HTERT RPE-1 (cell line): Measurements from ENCODE around the gene FAM89B.

Experiments used
- in situ Hi-C: fragments of 300-500 bp; cut with MboI; formaldehyde crosslinking; loops from 4 replicates; pipeline ENCODE4 v1.14.3; 2020; ENCODE audit warnings: low sequenced_read_pairs

The FAM89B gene

DNA sequence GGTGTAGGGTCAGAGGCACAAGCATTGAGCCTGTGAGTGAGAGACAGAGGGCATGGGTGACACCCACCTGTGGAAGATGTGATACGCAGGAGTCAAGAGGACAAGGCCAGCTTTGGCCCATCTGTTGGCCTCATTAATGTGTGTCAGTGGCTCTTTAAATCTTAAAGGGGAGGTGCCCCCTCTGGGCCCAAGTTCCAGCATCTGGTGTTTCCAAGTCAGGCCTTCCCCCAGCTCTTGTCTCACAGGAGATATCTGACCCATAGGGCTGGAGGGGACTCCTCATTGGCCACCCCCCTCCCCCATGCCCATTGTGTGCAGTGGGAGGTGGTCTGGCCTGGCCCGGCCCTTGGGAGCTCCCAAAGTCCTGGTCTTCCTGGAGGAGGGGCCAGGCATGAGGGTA lies 14.3 kb downstream of the FAM89B start:
- in situ Hi-C loops: no loop called here

DNA sequence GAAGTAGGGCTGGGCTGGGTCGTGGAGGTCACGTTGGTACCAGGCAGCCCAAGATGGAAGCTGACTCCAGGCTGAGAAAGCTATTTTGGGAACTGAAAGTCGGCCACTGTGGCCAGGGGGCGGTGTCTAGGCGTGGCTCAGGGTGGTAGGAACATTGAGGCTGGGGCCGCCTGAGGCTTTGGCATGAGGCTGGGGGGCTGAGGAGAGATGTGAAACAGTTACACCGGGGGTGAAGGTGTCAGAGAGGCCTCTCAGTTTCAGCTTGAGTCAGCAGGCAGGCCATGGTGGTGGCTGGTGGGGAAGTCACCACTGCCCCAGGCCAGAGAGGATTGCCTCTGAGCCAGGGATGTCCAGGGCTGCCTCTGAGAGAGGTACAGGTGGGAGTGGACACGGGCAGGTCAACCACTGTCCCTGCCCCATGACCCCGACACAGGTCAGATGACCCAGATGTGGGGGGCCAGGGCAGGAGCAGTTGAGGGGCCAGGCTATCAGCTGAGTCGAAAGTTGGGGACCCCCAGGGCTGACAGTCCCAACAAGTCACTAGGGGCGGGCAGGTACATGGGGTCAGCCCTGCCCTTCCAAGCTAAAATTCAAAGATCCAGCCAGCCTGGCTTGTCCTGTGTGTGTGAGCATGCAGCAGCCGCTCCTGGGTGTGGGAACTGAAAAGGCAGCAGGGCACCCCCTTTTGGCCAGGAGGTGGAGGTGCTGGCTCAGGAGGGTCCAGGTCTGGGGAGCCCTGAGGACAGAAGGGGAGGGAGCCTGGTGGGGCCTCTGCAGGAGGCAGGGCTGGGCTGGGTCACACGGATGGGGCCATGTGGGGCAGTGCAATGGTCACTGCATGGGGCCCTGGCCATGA lies 16.1 kb downstream of the FAM89B start:
- in situ Hi-C loops: no loop called here

DNA sequence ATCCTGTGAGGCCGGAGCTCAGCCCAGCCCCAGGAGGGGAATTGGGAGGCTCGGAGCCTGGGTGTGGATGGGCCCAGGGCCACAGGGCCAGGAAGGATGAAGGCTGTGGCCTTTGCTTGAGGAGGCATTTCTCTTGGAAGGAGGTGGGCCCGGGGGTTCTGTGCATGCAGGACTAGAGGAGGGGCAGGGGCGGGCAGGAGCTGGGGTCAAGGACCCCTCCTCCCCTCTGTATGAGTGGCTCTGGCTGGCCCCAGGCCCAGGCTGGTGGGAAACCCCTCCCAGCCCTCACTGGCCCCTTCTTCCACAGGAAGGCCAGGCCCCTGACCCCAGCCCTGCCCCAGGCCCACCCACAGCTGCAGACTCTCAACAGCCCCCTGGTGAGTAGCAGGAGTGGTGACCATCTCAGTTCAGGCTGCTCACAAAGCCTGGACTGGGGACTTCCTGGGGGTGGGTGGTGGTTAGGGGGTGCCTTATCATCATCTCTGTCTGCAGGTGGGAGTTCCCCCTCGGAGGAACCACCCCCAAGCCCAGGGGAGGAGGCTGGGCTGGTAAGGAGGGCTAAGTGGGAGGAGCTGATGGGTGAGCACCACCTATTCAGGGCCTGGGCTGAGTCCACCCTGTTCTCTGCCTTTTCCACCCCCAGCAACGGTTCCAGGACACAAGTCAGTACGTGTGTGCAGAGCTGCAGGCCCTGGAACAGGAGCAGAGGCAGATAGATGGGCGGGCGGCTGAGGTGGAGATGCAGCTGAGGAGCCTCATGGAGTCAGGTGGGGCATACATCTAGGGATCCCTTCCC lies 17.3 kb downstream of the FAM89B start:
- in situ Hi-C loops: no loop called here

DNA sequence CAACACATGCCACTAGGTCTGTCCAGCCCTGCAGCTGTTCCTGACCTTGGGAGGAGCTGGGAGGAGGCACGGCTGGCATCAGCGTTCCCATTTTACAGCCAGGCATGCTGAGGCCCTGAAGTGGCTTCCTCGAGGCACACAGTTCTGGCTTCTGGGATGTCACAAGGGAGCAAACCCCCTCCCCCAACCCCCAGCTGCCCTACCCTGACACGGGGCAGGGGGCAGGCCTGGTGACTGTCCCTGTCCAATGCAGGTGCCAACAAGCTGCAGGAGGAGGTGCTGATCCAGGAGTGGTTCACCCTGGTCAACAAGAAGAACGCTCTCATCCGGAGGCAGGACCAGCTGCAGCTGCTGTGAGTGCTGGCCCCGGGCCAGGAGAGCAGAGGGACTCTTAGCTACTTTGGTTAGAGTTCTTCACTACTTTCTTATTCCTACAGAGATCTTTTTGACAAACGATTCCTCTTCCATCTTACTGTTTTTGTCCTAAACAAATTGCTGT lies 18.0 kb downstream of the FAM89B start:
- in situ Hi-C loops: no loop called here

GRCh38 chr11:65591939-65592857 lies 19.9 kb downstream of the FAM89B start:
- in situ Hi-C loops: no loop called here

DNA sequence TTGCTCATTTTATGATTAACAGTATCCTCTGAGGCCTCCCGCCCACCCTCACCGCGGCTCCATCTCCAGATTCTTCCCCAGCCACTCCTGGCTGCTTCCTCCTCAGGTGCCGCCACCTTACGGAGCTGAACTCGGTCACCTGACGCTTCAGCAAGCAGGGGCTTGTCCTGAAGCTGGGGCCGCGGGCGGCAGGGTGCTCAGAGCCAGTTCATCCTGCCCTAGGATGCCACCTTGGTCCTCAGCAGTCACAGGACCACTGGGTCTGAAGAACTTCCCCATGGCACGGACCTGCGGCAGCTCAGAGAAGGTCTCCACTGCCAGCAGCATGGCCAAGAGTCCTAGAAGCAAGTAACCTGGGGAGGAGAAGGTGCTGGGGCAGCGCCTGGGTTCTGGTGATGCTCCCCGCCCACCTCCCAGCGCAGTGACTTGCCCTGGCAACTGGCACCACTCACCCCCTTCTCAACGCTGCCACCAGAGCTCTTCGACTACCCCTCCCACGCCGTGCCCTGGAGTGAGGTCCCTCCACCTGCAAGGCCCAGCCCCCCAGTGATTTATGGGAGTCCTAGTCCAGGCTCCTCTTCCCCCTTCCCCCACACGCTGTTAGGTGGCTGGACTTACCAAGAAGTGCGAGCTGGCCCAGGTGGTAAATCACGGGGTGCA lies 20.6 kb downstream of the FAM89B start:
- in situ Hi-C loops: no loop called here

- in situ Hi-C loops: no loop called here
Observed at GRCh38 chr11:65593518-65594414, 21.4 kb downstream of the FAM89B start.

- in situ Hi-C loops: no loop called here
Observed at GRCh38 chr11:65595131-65595530, 22.8 kb downstream of the FAM89B start.

- in situ Hi-C loops: no loop called here
Observed at GRCh38 chr11:65595543-65596281, 23.4 kb downstream of the FAM89B start, which contains the start of gene KCNK7. Gene KCNK7, minus strand, starts transcription at chr11:65595800. Its CDS starts 28 bp downstream, at chr11:65595772.

GRCh38 chr11:65596520-65596919 lies 24.2 kb downstream of the FAM89B start:
- in situ Hi-C loops: no loop called here

- in situ Hi-C loops: no loop called here
Observed at GRCh38 chr11:65598258-65598699, 25.9 kb downstream of the FAM89B start.

DNA sequence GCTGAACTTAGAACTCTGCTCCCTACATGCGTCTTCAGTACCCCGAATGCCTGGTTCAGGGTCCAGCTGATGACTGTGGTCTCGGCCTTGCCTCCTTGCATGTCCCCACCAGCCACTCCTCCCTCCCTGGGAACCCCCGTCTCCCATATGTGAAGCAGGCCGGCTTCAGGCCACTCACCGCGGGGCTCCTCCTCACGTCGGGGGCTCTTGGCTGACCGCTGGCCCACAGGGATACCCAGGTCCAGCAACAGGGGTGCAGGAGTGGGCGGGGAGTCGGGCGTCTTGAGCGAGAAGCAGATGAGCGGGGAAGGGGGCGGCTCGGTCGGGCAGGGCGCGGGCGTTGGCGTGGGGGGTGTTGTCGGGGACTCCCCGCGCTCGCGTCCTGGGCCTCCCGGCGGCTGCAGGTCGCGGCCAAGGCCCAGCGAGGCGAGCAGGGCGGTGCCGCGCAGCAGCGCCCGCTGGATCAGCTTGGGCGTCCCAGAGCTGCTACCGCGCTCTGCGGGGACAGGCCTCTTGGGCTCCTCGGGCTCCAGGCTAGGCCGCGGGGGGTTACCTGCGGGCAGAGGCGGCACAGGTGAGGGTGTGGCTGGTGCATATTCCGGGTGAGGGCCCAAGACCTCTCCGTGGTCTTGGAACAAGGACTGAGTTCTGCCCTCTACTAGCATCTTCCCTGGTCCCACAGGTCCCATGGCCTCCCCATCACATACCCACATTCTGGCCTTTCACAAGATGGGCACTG lies 27.0 kb downstream of the FAM89B start:
- in situ Hi-C loops: no loop called here

DNA sequence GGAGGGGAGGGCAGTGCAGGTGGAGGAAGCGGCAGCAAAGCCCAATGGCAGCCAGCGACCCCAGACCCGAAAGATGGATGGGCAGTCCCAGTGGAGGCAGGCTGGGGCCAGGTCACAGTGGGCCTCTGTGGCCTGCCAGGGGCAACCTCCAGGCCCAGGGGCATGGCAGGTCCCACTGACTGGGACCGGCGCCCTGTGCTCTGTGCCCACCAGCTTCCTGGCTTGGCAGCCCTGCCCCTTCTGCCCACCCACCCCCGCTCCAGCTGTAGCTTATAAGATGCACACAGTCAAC lies 27.6 kb downstream of the FAM89B start:
- in situ Hi-C loops: no loop called here

GRCh38 chr11:65604258-65604657 lies 31.9 kb downstream of the FAM89B start:
- in situ Hi-C loops: no loop called here

- in situ Hi-C loops: no loop called here
Observed at GRCh38 chr11:65606876-65607613, 34.7 kb downstream of the FAM89B start.

DNA sequence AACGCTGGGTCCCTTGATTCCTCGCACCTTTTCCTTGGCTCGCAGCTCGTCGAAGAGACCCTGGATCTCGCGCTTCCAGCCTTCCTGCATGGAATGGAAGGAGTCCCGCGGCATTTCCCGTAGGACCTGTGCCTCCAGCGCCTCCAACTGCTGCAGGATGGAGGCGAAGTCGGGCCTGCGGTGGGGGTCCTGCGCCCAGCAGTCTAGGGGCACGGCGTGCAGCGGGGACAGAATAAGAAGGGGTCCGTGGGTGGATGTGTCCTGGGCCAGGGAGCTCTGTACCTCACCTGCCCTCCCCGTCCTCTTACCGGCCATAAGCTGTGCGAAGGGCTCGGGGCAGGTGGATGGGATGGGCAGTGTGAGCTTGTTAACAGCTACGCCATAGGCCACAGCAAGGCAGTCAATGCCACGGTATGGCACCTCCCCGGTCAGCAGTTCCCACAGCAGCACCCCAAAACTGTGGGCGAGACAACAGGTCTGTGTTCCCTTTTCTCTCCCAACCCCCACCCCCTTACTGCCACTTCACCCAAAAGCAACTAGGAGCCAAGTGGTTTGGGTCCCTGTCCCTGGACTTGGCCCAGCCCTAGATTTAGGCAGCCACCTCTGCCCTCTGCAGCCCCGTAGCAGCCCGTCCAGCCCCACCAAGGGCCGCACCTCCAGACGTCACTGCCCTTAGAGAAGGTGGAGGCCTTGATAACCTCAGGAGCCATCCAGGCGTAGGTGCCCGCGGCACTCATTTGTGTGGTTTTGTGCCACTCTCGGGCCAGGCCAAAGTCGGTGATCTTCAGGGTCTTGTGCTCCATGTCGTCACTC lies 35.5 kb downstream of the FAM89B start:
- in situ Hi-C loops: no loop called here
